NB4 (cell line): ENCODE data around the gene KRABD2.

Experiments
- DNase-seq: peaks from one replicate; pipeline ENCODE4 v3.0.0; 2010; ENCODE audit warnings: low read depth
- H3K4me3 ChIP-seq: one replicate; pipeline ENCODE4 v1.5.1; 2011; ENCODE audit warnings: mild to moderate bottlenecking, low read depth, low read length, moderate library complexity
- MYC ChIP-seq: IDR thresholded peaks from 2 replicates; pipeline ENCODE4 v1.6.1; 2011; ENCODE audit warnings: low read depth, low read length
- POLR2A ChIP-seq: IDR thresholded peaks from 2 replicates; pipeline ENCODE4 v1.6.1; 2011; ENCODE audit warnings: mild to moderate bottlenecking; ENCODE audit not compliant: insufficient read length; ENCODE audit errors: extremely low read depth
- TF ChIP-seq, protein P1 (sequence below): IDR thresholded peaks from one replicate; pipeline ENCODE4 v1.5.1; 2012; ENCODE audit warnings: low read depth, low read length
- TF ChIP-seq, protein P2 (sequence below): IDR thresholded peaks from 2 replicates; pipeline ENCODE4 v1.6.1; 2011; ENCODE audit warnings: low read depth, low read length

The KRABD2 gene

DNA sequence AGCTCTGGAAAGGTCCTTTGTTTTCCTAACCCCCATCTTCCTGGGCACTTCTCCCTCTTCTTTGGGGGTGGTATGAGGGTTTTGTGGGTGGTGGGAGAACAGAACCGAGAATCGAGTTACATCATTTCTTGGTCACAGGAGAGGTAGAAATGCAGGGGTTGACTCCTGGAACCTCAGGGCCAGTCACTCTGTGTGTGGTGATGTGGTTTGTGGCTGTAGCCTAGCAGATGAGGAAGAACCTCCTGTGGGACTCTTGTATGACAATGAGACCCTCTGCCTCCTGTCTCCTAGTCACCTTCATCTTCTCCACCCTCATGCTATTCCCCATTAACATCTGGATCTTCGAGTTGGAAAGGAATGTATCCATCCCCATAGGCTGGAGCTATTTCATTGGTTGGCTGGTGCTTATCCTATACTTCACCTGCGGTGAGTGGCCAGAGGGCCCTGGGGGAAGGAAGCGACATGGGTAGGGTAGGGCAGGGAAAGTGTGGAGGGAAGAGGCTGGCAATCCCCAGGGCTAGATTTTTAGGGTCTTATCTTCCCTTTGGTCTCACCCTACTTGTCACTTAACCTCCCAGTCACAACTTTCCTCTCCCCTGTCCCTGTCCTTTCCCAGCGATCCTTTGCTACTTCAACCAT is 31.3 kb downstream of the KRABD2 start:
- TF ChIP-seq, protein P1, sequence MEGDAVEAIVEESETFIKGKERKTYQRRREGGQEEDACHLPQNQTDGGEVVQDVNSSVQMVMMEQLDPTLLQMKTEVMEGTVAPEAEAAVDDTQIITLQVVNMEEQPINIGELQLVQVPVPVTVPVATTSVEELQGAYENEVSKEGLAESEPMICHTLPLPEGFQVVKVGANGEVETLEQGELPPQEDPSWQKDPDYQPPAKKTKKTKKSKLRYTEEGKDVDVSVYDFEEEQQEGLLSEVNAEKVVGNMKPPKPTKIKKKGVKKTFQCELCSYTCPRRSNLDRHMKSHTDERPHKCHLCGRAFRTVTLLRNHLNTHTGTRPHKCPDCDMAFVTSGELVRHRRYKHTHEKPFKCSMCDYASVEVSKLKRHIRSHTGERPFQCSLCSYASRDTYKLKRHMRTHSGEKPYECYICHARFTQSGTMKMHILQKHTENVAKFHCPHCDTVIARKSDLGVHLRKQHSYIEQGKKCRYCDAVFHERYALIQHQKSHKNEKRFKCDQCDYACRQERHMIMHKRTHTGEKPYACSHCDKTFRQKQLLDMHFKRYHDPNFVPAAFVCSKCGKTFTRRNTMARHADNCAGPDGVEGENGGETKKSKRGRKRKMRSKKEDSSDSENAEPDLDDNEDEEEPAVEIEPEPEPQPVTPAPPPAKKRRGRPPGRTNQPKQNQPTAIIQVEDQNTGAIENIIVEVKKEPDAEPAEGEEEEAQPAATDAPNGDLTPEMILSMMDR, result no peak
- TF ChIP-seq, protein P2, sequence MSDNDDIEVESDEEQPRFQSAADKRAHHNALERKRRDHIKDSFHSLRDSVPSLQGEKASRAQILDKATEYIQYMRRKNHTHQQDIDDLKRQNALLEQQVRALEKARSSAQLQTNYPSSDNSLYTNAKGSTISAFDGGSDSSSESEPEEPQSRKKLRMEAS, result no peak
- TF ChIP-seq POLR2A (no peak), MYC (no peak)
- peak; percentile 74 for DNase-seq
- no peak overlapping the region for H3K4me3 ChIP-seq

DNA sequence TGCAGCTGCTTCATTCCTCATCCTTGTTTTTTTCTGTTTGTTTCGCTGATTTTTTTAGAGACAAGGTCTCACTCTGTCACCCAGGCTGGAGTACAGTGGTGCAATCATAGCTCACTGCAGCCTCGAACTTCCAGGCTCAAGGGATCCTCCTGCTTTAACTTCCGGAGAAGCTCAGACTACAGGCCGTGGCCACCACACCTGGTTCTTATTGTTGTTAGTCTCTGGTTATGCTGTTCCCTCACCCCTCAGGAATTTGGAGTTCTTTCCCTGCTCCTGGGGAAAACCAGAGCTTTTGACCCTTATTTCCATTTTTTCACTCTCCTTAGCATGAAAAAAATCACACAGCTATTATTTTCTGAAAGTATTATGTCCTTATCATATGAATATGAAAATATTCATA is 35.0 kb downstream of the KRABD2 start:
- no peak overlapping the region for H3K4me3 ChIP-seq
- DNase-seq, result no peak
- TF ChIP-seq, protein P2, result no peak
- TF ChIP-seq POLR2A (no peak), MYC (no peak)
- TF ChIP-seq, protein P1, result no peak

DNA sequence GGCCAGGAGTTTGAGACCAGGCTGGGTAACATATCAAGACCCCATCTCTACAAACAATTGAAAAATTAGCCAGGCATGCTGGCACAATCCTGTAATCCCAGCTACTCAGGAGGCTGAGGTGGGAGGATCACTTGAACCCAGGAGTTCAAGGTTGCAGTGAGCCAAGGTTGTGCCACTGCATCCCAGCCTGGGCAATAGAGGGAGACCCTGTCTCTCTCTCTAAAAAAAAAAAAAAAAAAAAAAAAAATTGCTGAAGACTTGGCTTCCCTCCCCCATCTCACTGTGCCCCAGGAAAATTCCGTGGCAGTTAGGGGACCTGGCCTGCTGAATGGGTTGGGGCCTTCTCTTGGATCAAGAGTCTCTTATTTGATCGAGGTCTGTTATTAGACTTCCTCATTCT is 37.0 kb downstream of the KRABD2 start, which contains the start of gene ODF4:
ODF4 (plus strand) TSS at position 301 of the 400 bp plus-strand sequence. CDS start 212 bp downstream, outside the sequence.
- H3K4me3 ChIP-seq, result no peak within 1 kb of the TSS
- TF ChIP-seq, protein P2, result no peak
- TF ChIP-seq MYC (no peak), POLR2A (no peak)
- TF ChIP-seq, protein P1, result no peak
- no peak for DNase-seq

DNA sequence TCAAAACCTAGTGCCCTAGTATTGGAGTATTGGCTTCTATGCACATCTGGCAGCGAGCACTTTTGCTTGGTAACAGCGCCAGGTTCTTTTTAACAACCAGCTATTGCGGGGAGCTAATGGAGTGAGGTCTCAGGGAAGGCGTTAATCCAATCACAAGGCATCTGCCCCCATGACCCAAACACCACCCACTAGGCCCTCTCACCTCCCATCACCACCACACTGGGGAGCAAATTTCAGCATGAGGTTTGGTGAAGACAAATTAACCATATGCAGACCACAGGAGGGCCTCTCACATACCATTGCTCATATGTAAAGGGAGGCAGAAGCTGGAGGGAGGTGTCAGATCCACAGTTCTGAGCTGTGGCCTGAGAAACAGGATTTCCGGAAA is 37.8 kb downstream of the KRABD2 start:
- peak; percentile 32 for DNase-seq
- no peak overlapping the region for H3K4me3 ChIP-seq
- TF ChIP-seq, protein P1, result no peak
- TF ChIP-seq POLR2A (no peak), MYC (no peak)
- TF ChIP-seq, protein P2, result no peak

DNA sequence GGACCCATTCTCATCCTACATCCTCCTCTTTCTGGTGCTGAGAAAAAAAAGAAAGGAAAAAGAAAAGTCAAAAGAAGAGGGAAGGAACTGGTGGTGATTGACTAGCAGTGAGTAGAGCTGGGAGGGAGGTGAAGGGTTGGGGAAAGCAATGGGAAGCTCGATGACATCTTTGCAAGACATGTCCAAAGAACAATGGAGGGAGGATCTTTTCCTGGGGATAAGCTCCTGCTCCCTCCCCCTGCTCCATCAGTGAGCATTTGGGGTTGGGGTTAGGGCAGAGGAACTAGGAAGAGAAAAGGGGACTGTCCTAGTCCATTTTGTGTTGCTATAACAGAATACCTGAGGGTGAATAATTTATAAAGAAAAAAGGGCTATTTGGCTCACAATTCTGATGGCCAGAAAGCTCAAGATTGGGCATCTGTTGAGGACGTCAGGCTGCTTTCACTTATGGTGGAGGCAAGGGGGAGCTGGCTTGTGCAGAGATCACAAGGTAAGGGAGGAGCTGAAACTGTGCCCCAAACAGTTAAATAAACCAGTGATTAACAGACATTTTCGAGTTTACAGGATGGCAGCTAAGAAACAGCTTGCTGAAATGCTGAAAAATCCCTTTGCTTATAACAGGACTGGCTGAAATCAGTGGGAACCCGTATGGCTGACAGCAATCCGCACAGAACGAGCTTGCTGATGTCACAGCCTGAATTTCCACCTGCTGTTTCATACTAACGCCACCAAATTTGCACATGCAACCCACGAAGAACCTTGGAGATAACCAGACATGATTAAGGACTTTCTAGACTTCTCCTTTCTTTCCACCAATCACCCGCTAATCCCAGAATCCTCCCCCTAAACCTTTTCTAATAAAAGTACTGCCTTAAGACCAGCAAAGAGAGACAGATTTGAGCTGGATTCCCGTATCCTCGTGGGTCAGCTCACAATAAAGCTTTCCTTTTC is 38.4 kb downstream of the KRABD2 start:
- peak overlapping the region; percentile 6 for H3K4me3 ChIP-seq
- TF ChIP-seq, protein P2, result no peak
- no peak for TF ChIP-seq MYC
- no peak for TF ChIP-seq POLR2A
- TF ChIP-seq, protein P1, result no peak
- DNase-seq, result peak; percentile 75
